ENCODE results near the gene MRPS35.
"Not testable (repeated sequence)": the region's sequence is repeated elsewhere in the genome, so short reads cannot be mapped to it uniquely, and the experiment has no call there.

The MRPS35 gene

GRCh38 chr12:27709932-27710591, 570 bp upstream of the MRPS35 start:
- DNase-seq, result no peak

- no peak for DNase-seq
Measured at GRCh38 chr12:27711317-27711682, 668 bp downstream of the MRPS35 start.

GRCh38 chr12:27711967-27712366, 1.3 kb downstream of the MRPS35 start:
- DNase-seq, result no peak

GRCh38 chr12:27723212-27723611, 12.6 kb downstream of the MRPS35 start:
- no peak for DNase-seq

GRCh38 chr12:27730097-27730588, 19.5 kb downstream of the MRPS35 start:
- DNase-seq, result no peak

- no peak for DNase-seq
Measured at GRCh38 chr12:27732281-27732680, 21.6 kb downstream of the MRPS35 start.

- DNase-seq, result no peak
Measured at GRCh38 chr12:27733052-27733656, 22.5 kb downstream of the MRPS35 start.

GRCh38 chr12:27733791-27734190, 23.2 kb downstream of the MRPS35 start:
- no peak for DNase-seq

GRCh38 chr12:27734321-27734720, 23.7 kb downstream of the MRPS35 start:
- DNase-seq, result not testable (repeated sequence)

GRCh38 chr12:27743601-27744000, 33.0 kb downstream of the MRPS35 start:
- no peak for DNase-seq

- not testable (repeated sequence) for DNase-seq
Measured at GRCh38 chr12:27745734-27746133, 35.1 kb downstream of the MRPS35 start.

GRCh38 chr12:27747111-27747820, 36.6 kb downstream of the MRPS35 start:
- no peak for DNase-seq

- no peak for DNase-seq
Measured at GRCh38 chr12:27751386-27752047, 40.9 kb downstream of the MRPS35 start.

- no peak for DNase-seq
Measured at GRCh38 chr12:27754795-27755194, 44.2 kb downstream of the MRPS35 start.

- no peak for DNase-seq
Measured at GRCh38 chr12:27756670-27757195, 46.1 kb downstream of the MRPS35 start.

- DNase-seq, result no peak
Measured at GRCh38 chr12:27762757-27763156, 52.1 kb downstream of the MRPS35 start.

GRCh38 chr12:27766587-27766986, 56.0 kb downstream of the MRPS35 start:
- DNase-seq, result no peak

- no peak for DNase-seq
Measured at GRCh38 chr12:27769142-27769673, 58.6 kb downstream of the MRPS35 start.

GRCh38 chr12:27771481-27772327, 61.1 kb downstream of the MRPS35 start:
- no peak for DNase-seq

GRCh38 chr12:27772328-27773049, 61.9 kb downstream of the MRPS35 start:
- no peak for DNase-seq

- DNase-seq, result no peak
Measured at GRCh38 chr12:27777141-27777540, 66.5 kb downstream of the MRPS35 start.
